Fibroblast of lung (primary cell): ENCODE results near the gene DNM3. TPM values are rescaled to one million over a fixed set of nuclear protein-coding genes. Genes with fewer than 3 reads are reported as not detected.

Source experiments
- DNase-seq, 2 donors: peaks; one replicate each; pipeline versions ENCODE4 v3.0.0 to v3.0.0-alpha.2; 2010; ENCODE audit warnings: low read depth in 2 of 2
- H2AFZ ChIP-seq: 2 replicates; pipeline ENCODE4 v1.5.1; 2012; ENCODE audit warnings: low read length, control low read depth, inconsistent platforms
- H3K27ac ChIP-seq: 2 replicates; pipeline ENCODE4 v1.5.1; 2011; ENCODE audit warnings: low read length, control low read depth; ENCODE audit not compliant: insufficient read depth
- H3K27me3 ChIP-seq: 2 replicates; pipeline ENCODE4 v1.5.1; 2011; ENCODE audit warnings: mild to moderate bottlenecking, low read length; ENCODE audit not compliant: control insufficient read depth, insufficient read depth
- H3K36me3 ChIP-seq: 2 replicates; pipeline ENCODE4 v1.5.1; 2011; ENCODE audit warnings: low read length; ENCODE audit not compliant: control insufficient read depth, insufficient read depth
- H3K4me1 ChIP-seq: 2 replicates; pipeline ENCODE4 v1.5.1; 2011; ENCODE audit warnings: low read length; ENCODE audit not compliant: control insufficient read depth, insufficient read depth; ENCODE audit errors: extremely low read depth
- H3K4me2 ChIP-seq: 2 replicates; pipeline ENCODE4 v1.5.1; 2011; ENCODE audit warnings: low read length, control low read depth; ENCODE audit not compliant: insufficient read depth; ENCODE audit errors: extremely low read depth
- H3K4me3 ChIP-seq, 4 experiments: fragments of 200-600 bp in 1 of 4; sonication (generic) in 1 of 4; replicated peaks in 1 of 4; 2 replicates each; pipeline ENCODE4 v1.5.1; 2011 to 2016; ENCODE audit warnings: low read length in 4 of 4, low read depth in 3 of 4, mild to moderate bottlenecking in 3 of 4, control low read depth in 2 of 4, inconsistent platforms in 1 of 4, mixed read lengths in 1 of 4; ENCODE audit not compliant: insufficient read depth in 1 of 4; ENCODE audit errors: control extremely low read depth in 1 of 4
- H3K79me2 ChIP-seq: 2 replicates; pipeline ENCODE4 v1.5.1; 2012; ENCODE audit warnings: mild to moderate bottlenecking, low read length, inconsistent platforms; ENCODE audit not compliant: control insufficient read depth, insufficient read depth
- H3K9ac ChIP-seq: 2 replicates; pipeline ENCODE4 v1.5.1; 2011; ENCODE audit warnings: mild to moderate bottlenecking, low read length, control low read depth; ENCODE audit not compliant: insufficient read depth
- H3K9me3 ChIP-seq: 2 replicates; pipeline ENCODE4 v1.5.1; 2012; ENCODE audit warnings: low read depth, low read length; ENCODE audit not compliant: control insufficient read depth, insufficient read depth
- H4K20me1 ChIP-seq: 2 replicates; pipeline ENCODE4 v1.5.1; 2011; ENCODE audit warnings: low read length; ENCODE audit not compliant: control insufficient read depth, insufficient read depth; ENCODE audit errors: extremely low read depth
- CTCF ChIP-seq, 2 donors: IDR thresholded peaks in 1 of 2; conservative IDR thresholded peaks in 1 of 2; 1 replicate in 1 of 2; 2 replicates in 1 of 2; pipeline ENCODE4 v1.5.1; 2011 to 2012; ENCODE audit warnings: low read length in 2 of 2, control low read depth in 1 of 2, inconsistent platforms in 1 of 2, low read depth in 1 of 2, mild to moderate bottlenecking in 1 of 2
- EZH2 ChIP-seq: IDR thresholded peaks from 2 replicates; pipeline ENCODE4 v1.5.1; 2012; ENCODE audit warnings: low read length, control low read depth, mild to moderate bottlenecking; ENCODE audit errors: missing control alignments
- polyA plus RNA-seq, 2 donors: library from polyadenylated mRNA; depleted of rRNA in 1 of 2; stranded (reverse) in 1 of 2; unstranded in 1 of 2; fragments of >200 nt; gene quantifications; 2 replicates each; pipeline ENCODE4 v1.2.1, GENCODE V29; 2011 to 2012; ENCODE audit warnings: missing spikeins in 1 of 2
- total RNA-seq: library from RNA; depleted of rRNA; stranded (reverse); fragments of >200 nt; gene quantifications from 2 replicates; pipeline ENCODE4 v1.2.1, GENCODE V29; 2014

DNM3 gene
- total and polyA plus RNA-seq, 2 donors (not counting 1 experiment from before 2014, with no cell fraction given) = 1.6 to 3.6 TPM

DNA sequence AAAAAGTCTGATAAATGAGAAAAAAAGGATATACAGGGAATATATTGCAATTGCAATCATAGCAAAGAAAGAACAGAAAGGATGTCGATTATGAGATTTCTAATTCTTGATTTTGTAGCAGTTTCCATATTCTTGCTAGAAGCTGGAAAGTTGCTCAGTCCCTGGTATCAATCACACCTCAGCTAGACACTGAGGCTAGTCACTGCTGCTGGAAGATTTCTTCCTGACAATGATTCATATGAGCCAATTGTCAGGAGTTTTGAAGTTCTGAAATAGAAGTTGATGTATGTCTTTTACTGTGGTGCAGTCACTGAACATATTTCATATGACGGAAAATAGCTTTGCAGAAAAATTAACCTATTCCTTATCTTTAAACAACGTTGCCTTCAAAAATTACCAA, 370.8 kb downstream of the DNM3 start:
- DNase-seq = no peak
- Histone ChIP-seq H4K20me1 (no peaks in the 10 kb centered on the region), H3K4me2 (no peak overlapping the region), H3K4me1 (no peaks in the 10 kb centered on the region), H3K36me3 (no peaks in the 10 kb centered on the region), H3K9me3 (no peaks in the 10 kb centered on the region), H3K79me2 (no peaks in the 10 kb centered on the region), H2AFZ (no peak overlapping the region), H3K27ac (no peak overlapping the region), H3K27me3 (no peaks in the 10 kb centered on the region), H3K9ac (no peak overlapping the region), H3K4me3 (no peak overlapping the region)
- no peak for TF ChIP-seq CTCF (conservative IDR thresholded peaks at IDR 0.05 in 1 of 2, IDR thresholded peaks at IDR 0.05 in 1 of 2; ENCODE audit: low read depth in 1 of 2, low read length in 2 of 2)
- TF ChIP-seq EZH2 = no peak

- H3K79me2 ChIP-seq = no peaks in the 10 kb centered on the region
- H3K4me3 ChIP-seq = no peak overlapping the region
- H3K36me3 ChIP-seq = no peaks in the 10 kb centered on the region
- no peak overlapping the region for H2AFZ ChIP-seq
- H3K27ac ChIP-seq = no peak overlapping the region
- TF ChIP-seq CTCF (conservative IDR thresholded peaks at IDR 0.05 in 1 of 2, IDR thresholded peaks at IDR 0.05 in 1 of 2; ENCODE audit: low read depth in 1 of 2, low read length in 2 of 2) = no peak
- TF ChIP-seq EZH2 = no peak
- no peaks in the 10 kb centered on the region for H3K4me1 ChIP-seq
- no peaks in the 10 kb centered on the region for H4K20me1 ChIP-seq
- DNase-seq = no peak
- H3K4me2 ChIP-seq = no peak overlapping the region
- H3K9me3 ChIP-seq = no peaks in the 10 kb centered on the region
- H3K27me3 ChIP-seq = no peaks in the 10 kb centered on the region
- H3K9ac ChIP-seq = no peak overlapping the region
These were observed 373.7 kb downstream of the DNM3 start for GRCh38 chr1:172215006-172215405.

- TF ChIP-seq EZH2 (no peak), CTCF (conservative IDR thresholded peaks at IDR 0.05 in 1 of 2, IDR thresholded peaks at IDR 0.05 in 1 of 2; ENCODE audit: low read depth in 1 of 2, low read length in 2 of 2) (no peak)
These were observed 378.7 kb downstream of the DNM3 start for GRCh38 chr1:172219966-172220365.

More at GRCh38 chr1:172219966-172220365, 378.7 kb downstream of the DNM3 start:
- no peaks in the 10 kb centered on the region for H4K20me1 ChIP-seq
- H3K9me3 ChIP-seq = no peaks in the 10 kb centered on the region
- no peaks in the 10 kb centered on the region for H3K36me3 ChIP-seq
- H3K9ac ChIP-seq = no peak overlapping the region
- H3K4me1 ChIP-seq = no peaks in the 10 kb centered on the region
- H3K27me3 ChIP-seq = no peaks in the 10 kb centered on the region
- H2AFZ ChIP-seq = no peak overlapping the region
- no peak overlapping the region for H3K4me2 ChIP-seq
- no peak overlapping the region for H3K27ac ChIP-seq
- peak in 1 of 2 donors; percentile 71 for DNase-seq
- no peak overlapping the region for H3K4me3 ChIP-seq
- no peaks in the 10 kb centered on the region for H3K79me2 ChIP-seq
